ENCODE data around the gene VRK1.

Gene VRK1

GRCh38 chr14:96922986-96923385 lies 125.8 kb downstream of the VRK1 start:
- DNase-seq (ENCODE audit: low spot score): no peak

GRCh38 chr14:96925422-96925821 lies 128.2 kb downstream of the VRK1 start:
- DNase-seq (ENCODE audit: low spot score): no peak

- no peak for DNase-seq (ENCODE audit: low spot score)
These were observed 128.8 kb downstream of the VRK1 start for GRCh38 chr14:96926001-96926400.

DNA sequence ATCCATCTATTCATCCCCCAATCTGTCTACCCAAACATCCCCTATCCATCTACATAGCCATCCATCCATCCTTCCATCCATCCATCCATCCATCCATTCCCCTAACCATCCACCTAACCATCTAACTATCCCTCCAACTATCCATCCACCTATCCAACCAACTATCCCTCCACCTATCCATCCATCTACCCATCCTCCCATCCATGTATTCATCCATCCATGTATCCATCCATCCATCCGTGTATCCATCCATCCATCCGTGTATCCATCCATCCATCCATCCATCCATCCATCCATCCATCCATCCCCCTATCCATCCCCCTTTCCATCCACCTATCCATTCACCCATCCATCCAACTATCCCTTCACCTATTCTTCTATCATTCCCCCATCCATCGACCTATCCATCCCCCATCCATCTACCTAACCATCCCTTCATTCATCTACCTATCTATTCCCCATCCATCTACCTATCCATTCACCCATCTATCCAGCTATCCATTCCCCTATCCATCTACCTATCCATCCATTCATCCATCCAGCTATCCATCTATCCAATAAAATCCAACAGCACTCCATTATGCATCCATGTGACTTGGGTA lies 131.7 kb downstream of the VRK1 start:
- no peak for DNase-seq (ENCODE audit: low spot score)

GRCh38 chr14:96929950-96930349 lies 132.8 kb downstream of the VRK1 start:
- DNase-seq (ENCODE audit: low spot score): no peak

DNA sequence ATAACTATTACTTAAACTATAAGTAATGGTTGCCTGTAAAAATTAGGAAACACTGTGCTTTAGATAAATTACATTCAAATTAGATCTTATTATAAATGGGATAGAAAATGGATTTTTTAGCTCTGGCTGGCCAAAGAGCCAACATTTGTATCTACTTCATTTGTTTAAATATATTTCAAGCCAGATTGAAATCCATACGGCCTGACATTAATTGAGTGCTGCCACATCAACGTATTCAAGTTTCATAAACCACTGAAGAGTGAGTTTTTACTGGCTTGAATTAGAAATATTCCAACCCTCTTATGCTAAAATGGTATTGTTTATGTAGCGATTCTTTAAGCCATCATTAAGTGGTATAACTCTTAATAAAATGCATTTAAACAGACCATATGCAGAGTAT lies 133.3 kb downstream of the VRK1 start:
- DNase-seq (ENCODE audit: low spot score): no peak

Measured in AG08395 (cell line).